Caco-2 (cell line): Measurements from ENCODE around the gene ATXN1. TPM values are rescaled to one million over a fixed set of nuclear protein-coding genes. Genes with fewer than 3 reads are reported as not detected.

Source experiments
- BruUV-seq: library from RNA; stranded (reverse); fragments of 400-500 nt; replicated peaks from 2 replicates; lab custom pipeline; 2021; lab: Mats Ljungman, UMichigan
- CTCF ChIA-PET: fragments of 300-600 bp; sonication (Branson Sonifier 250); formaldehyde crosslinking; loops from one replicate; lab custom pipeline; 2022; ENCODE audit warnings: antibody characterized with exemption; lab: Charles Lee
- POLR2A ChIA-PET: fragments of 300-600 bp; sonication (Branson Sonifier 250); formaldehyde crosslinking; loops from one replicate; lab custom pipeline; 2022; ENCODE audit warnings: antibody characterized with exemption; lab: Charles Lee
- DNase-seq, 2 experiments: peaks; one replicate each; pipeline versions ENCODE4 v3.0.0 to v3.0.0-alpha.2; 2020 to 2022
- H3K27me3 ChIP-seq: replicated peaks from 2 replicates; pipeline ENCODE4 v1.6.0; 2011; ENCODE audit warnings: low read length; ENCODE audit not compliant: control insufficient read depth, insufficient read depth
- H3K36me3 ChIP-seq: 2 replicates; pipeline ENCODE4 v1.5.1; 2011; ENCODE audit warnings: low read length; ENCODE audit not compliant: control insufficient read depth, insufficient read depth
- H3K4me1 ChIP-seq: fragments of 250-450 bp; sonication (Bioruptor Pico); 2 replicates; pipeline ENCODE4 v1.5.1; 2020; ENCODE audit warnings: mild to moderate bottlenecking
- H3K4me3 ChIP-seq: 2 replicates; pipeline ENCODE4 v1.5.1; 2011; ENCODE audit warnings: low read depth, mild to moderate bottlenecking, control low read depth, low read length
- H3K9me3 ChIP-seq: fragments of 250-450 bp; sonication (Bioruptor Pico); 2 replicates; pipeline ENCODE4 v1.5.1; 2020; ENCODE audit warnings: mild to moderate bottlenecking, moderate library complexity
- H3K27ac Mint-ChIP-seq: one replicate; pipeline ENCODE4 v1.8.0; 2022; ENCODE audit warnings: mixed read lengths; ENCODE audit not compliant: unreplicated experiment
- H3K27me3 Mint-ChIP-seq: one replicate; pipeline ENCODE4 v1.8.0; 2022; ENCODE audit warnings: mixed read lengths; ENCODE audit not compliant: insufficient read depth, unreplicated experiment
- H3K36me3 Mint-ChIP-seq: one replicate; pipeline ENCODE4 v1.8.0; 2022; ENCODE audit warnings: mild to moderate bottlenecking, mixed read lengths; ENCODE audit not compliant: insufficient read depth, unreplicated experiment
- H3K4me1 Mint-ChIP-seq: one replicate; pipeline ENCODE4 v1.8.0; 2022; ENCODE audit warnings: low read depth, mixed read lengths; ENCODE audit not compliant: unreplicated experiment
- H3K4me3 Mint-ChIP-seq: one replicate; pipeline ENCODE4 v1.8.0; 2022; ENCODE audit warnings: mild to moderate bottlenecking, moderate library complexity, mixed read lengths; ENCODE audit not compliant: unreplicated experiment
- H3K9me3 Mint-ChIP-seq: one replicate; pipeline ENCODE4 v1.8.0; 2022; ENCODE audit warnings: mixed read lengths; ENCODE audit not compliant: unreplicated experiment
- intact Hi-C: fragments of 100-400 bp; cut with micrococcal nuclease; formaldehyde crosslinking; loops from one replicate; pipeline ENCODE4 v1.10.0; 2022; ENCODE audit not compliant: unreplicated experiment
- total RNA-seq: library from RNA; stranded (reverse); gene quantifications from 2 replicates; pipeline ENCODE4 v1.2.3, GENCODE V29; 2022
- TF ChIP-seq, protein P1 (sequence below), 2 experiments: fragments of 200-600 bp in 1 of 2; IDR thresholded peaks; 1 replicate in 1 of 2; 2 replicates in 1 of 2; pipeline versions ENCODE4 v1.5.1 to v1.8.0; 2011 to 2022; ENCODE audit warnings: antibody characterized with exemption in 1 of 2, control low read depth in 1 of 2, inconsistent platforms in 1 of 2, low read depth in 1 of 2, low read length in 1 of 2, mild to moderate bottlenecking in 1 of 2, moderate library complexity in 1 of 2; ENCODE audit not compliant: insufficient read depth in 1 of 2, severe bottlenecking in 1 of 2, unreplicated experiment in 1 of 2

Gene ATXN1
- total RNA-seq, 1 experiment from 2014 or later: 14.2 TPM

- no peaks in the 10 kb centered on the region; the same call in 1 of the 2 replicates for H3K4me1 ChIP-seq
- Mint-ChIP-seq H3K9me3 (peaks cover 17% of the 10 kb centered on the region), H3K36me3 (no peaks in the 10 kb centered on the region), H3K4me3 (no peak overlapping the region), H3K4me1 (peaks cover 7% of the 10 kb centered on the region), H3K27me3 (no peaks in the 10 kb centered on the region), H3K27ac (no peak overlapping the region)
- no peak overlapping the region for H3K4me3 ChIP-seq
- ChIA-PET CTCF (no interaction called here), POLR2A (no interaction called here)
- no peaks in the 10 kb centered on the region for H3K27me3 ChIP-seq
- H3K36me3 ChIP-seq: no peaks in the 10 kb centered on the region
- DNase-seq: no peak
- BruUV-seq: no TSS peak
- H3K9me3 ChIP-seq: no peaks in the 10 kb centered on the region
- TF ChIP-seq, protein P1, sequence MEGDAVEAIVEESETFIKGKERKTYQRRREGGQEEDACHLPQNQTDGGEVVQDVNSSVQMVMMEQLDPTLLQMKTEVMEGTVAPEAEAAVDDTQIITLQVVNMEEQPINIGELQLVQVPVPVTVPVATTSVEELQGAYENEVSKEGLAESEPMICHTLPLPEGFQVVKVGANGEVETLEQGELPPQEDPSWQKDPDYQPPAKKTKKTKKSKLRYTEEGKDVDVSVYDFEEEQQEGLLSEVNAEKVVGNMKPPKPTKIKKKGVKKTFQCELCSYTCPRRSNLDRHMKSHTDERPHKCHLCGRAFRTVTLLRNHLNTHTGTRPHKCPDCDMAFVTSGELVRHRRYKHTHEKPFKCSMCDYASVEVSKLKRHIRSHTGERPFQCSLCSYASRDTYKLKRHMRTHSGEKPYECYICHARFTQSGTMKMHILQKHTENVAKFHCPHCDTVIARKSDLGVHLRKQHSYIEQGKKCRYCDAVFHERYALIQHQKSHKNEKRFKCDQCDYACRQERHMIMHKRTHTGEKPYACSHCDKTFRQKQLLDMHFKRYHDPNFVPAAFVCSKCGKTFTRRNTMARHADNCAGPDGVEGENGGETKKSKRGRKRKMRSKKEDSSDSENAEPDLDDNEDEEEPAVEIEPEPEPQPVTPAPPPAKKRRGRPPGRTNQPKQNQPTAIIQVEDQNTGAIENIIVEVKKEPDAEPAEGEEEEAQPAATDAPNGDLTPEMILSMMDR (IDR thresholded peaks at IDR 0.05; ENCODE audit: insufficient read depth in 1 of 2, low read depth in 1 of 2, low read length in 1 of 2, severe bottlenecking in 1 of 2, unreplicated experiment in 1 of 2): no peak
- intact Hi-C loops: no loop called here
These were observed 324.2 kb downstream of the ATXN1 start for GRCh38 chr6:16437095-16437494.

DNA sequence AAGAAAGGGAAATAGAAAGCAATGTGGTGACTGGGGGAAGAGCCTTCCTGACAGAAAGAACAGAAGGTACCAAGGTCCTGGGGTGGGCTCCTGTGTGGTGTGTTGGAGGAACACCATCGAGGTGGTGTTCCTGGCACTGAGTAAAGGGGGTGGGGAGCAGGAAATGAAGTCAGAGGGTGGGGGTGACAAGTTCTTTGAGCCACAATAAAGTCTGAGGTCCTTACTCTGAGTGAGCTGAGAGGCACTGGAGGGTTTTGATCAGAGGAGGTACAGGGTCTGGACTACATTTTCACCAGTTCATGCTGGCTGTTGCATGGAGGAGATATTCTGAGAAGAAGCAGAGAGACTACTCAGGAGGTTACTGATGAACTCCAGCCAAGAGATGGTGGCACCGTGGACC lies 324.7 kb downstream of the ATXN1 start:
- no peak overlapping the region for H3K4me3 ChIP-seq
- TF ChIP-seq, protein P1 (IDR thresholded peaks at IDR 0.05; ENCODE audit: insufficient read depth in 1 of 2, low read depth in 1 of 2, low read length in 1 of 2, severe bottlenecking in 1 of 2, unreplicated experiment in 1 of 2): no peak
- no peaks in the 10 kb centered on the region for H3K27me3 ChIP-seq
- no peaks in the 10 kb centered on the region for H3K27me3 Mint-ChIP-seq
- no peak for DNase-seq
- intact Hi-C loops: no loop called here
- H3K9me3 Mint-ChIP-seq: peaks cover 16% of the 10 kb centered on the region
- no TSS peak for BruUV-seq
- POLR2A ChIA-PET: no interaction called here
- H3K9me3 ChIP-seq: no peaks in the 10 kb centered on the region
- no peaks in the 10 kb centered on the region for H3K36me3 ChIP-seq
- CTCF ChIA-PET: no interaction called here
- no peak overlapping the region for H3K27ac Mint-ChIP-seq
- no peak overlapping the region for H3K4me3 Mint-ChIP-seq
- H3K4me1 Mint-ChIP-seq: peaks cover 7% of the 10 kb centered on the region
- H3K4me1 ChIP-seq: peaks cover under 1% of the 10 kb centered on the region
- no peaks in the 10 kb centered on the region for H3K36me3 Mint-ChIP-seq

DNA sequence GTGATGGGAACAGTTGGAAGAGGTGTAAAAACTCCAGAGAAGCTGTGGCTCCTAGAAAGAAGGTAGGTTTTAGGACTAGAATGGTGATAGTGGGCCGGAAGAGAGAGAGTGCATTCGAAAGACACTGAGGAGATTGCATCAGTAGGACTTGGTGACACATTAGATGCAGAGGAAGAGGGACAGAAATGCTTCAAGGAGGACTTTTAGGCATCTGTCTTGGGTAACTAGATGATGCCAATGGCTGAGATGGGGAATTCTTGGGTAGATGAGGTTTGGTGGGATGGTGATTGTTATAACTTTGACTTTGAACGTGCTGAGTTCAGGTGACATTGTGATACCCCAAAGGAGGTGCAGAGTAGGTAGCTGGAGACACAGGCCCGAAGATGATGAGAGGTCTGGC lies 326.4 kb downstream of the ATXN1 start:
- no TSS peak for BruUV-seq
- POLR2A ChIA-PET: no interaction called here

More for the DNA sequence above, 326.4 kb downstream of the ATXN1 start:
- Mint-ChIP-seq H3K9me3 (peaks cover 16% of the 10 kb centered on the region), H3K27ac (peak overlapping the region; percentile 36), H3K36me3 (peaks cover 9% of the 10 kb centered on the region), H3K27me3 (no peaks in the 10 kb centered on the region), H3K4me3 (no peak overlapping the region), H3K4me1 (peaks cover 20% of the 10 kb centered on the region)
- H3K36me3 ChIP-seq: no peaks in the 10 kb centered on the region
- TF ChIP-seq, protein P1 (IDR thresholded peaks at IDR 0.05; ENCODE audit: insufficient read depth in 1 of 2, low read depth in 1 of 2, low read length in 1 of 2, severe bottlenecking in 1 of 2, unreplicated experiment in 1 of 2): no peak
- no peak for DNase-seq
- peaks cover 12% of the 10 kb centered on the region for H3K4me1 ChIP-seq
- no peak overlapping the region for H3K4me3 ChIP-seq
- no peaks in the 10 kb centered on the region for H3K27me3 ChIP-seq
- H3K9me3 ChIP-seq: no peaks in the 10 kb centered on the region
- CTCF ChIA-PET: no interaction called here
- intact Hi-C loops: loop anchor here (5.0 kb wide), 1 partner anchor 37 kb away; no protein-coding TSS in a partner anchor
